GM18498 (cell line): ENCODE results near the gene SLC35F2.
"Not testable (repeated sequence)": the region's sequence is repeated elsewhere in the genome, so short reads cannot be mapped to it uniquely, and the experiment has no call there.

Source experiments
- ATAC-seq: cut with Tn5 transposase; IDR thresholded peaks from one replicate; pipeline ENCODE4 v1.9.1; 2021; ENCODE audit warnings: mild to moderate bottlenecking, moderate library complexity; ENCODE audit not compliant: unreplicated experiment

The SLC35F2 gene, protein sequence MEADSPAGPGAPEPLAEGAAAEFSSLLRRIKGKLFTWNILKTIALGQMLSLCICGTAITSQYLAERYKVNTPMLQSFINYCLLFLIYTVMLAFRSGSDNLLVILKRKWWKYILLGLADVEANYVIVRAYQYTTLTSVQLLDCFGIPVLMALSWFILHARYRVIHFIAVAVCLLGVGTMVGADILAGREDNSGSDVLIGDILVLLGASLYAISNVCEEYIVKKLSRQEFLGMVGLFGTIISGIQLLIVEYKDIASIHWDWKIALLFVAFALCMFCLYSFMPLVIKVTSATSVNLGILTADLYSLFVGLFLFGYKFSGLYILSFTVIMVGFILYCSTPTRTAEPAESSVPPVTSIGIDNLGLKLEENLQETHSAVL

GRCh38 chr11:107858217-107859070 lies at the start of gene SLC35F2:
TSS of gene SLC35F2 (minus strand) at chr11:107858787. CDS start at chr11:107858767, 20 bp downstream.
- peak; percentile 92 for ATAC-seq

GRCh38 chr11:107908211-107908610 lies 49.6 kb upstream of the SLC35F2 start:
- ATAC-seq = no peak

DNA sequence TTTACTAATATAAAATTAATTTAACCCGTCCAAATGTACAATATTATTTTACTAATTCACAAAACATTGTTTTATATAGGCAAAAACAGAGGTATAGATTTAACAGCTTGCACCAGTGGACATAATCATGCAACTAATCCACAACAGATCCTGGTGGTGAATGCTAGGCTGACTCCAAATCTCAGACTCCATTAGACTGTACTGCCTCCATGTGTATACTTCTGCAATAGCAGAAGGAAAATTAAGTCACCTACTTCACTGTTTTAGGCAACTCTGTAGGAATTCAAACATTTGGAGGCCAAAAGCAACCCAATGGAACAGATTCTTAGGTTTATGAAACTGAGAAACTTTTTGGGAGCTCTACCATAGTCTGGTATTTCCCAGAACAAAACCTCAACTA lies 39.7 kb upstream of the SLC35F2 start:
- ATAC-seq = peak; percentile 71

DNA sequence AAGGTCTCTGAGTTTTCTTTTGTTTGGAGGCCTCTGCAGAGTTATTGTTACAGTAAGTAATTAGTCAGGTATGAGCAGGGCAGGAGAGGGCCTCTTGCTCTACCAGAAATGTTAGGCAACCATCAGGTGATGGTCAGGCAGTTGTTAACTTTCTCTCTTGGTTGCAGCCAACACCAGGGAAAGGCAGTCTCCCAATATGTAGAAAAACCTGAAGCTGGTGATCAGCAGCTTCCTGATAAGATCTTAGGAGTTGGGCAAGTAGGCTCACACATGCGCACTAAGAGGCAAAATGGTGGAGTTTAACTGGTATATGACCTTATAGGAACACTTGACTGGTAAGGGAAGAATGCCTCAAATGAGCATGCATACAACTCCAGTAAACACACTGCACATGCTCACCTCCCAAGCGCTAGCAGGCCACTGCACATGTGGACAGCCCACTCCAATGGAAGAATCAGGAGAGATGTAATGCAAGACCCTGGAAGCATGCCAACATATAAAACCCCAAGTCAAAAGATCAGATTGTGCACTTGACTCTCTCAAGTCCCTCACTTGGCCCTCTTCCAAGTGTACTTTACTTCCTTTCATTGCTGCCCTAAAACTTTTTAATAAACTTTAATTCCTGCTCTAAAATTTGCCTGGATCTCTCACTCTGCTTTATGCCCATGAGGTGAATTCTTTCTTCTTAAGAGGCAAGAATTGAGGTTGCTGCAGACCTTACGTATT lies 23.7 kb upstream of the SLC35F2 start:
- ATAC-seq = no peak

DNA sequence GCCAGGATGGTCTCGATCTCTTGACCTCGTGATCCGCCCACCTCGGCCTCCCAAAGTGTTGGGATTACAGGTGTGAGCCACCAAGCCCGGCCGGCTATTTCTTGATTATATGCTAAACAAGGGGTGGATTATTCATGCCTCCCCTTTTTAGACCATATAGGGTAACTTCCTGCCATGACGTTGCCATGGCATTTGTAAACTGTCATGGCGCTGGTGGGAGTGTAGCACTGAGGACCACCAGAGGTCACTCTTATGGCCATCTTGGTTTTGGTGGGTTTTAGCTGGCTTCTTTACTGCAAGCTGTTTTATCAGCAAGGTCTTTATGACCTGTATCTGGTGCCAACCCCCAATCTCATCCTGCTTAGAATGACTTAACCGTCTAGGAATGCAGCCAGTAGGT lies 22.9 kb upstream of the SLC35F2 start:
- ATAC-seq = not testable (repeated sequence)

- no peak for ATAC-seq
These were observed 17.6 kb upstream of the SLC35F2 start for GRCh38 chr11:107876141-107876540.

GRCh38 chr11:107864591-107864990 lies 6.0 kb upstream of the SLC35F2 start:
- no peak for ATAC-seq

- ATAC-seq = no peak
These were observed 2.1 kb upstream of the SLC35F2 start for GRCh38 chr11:107860688-107861087.

GRCh38 chr11:107860240-107860620 lies 1.6 kb upstream of the SLC35F2 start:
- not testable (repeated sequence) for ATAC-seq

GRCh38 chr11:107859459-107860239 lies 1.1 kb upstream of the SLC35F2 start:
- ATAC-seq = peak; percentile 27

GRCh38 chr11:107857550-107858216 lies 904 bp downstream of the SLC35F2 start:
- ATAC-seq = peak; percentile 0

- no peak for ATAC-seq
These were observed 1.5 kb downstream of the SLC35F2 start for GRCh38 chr11:107856981-107857517.

DNA sequence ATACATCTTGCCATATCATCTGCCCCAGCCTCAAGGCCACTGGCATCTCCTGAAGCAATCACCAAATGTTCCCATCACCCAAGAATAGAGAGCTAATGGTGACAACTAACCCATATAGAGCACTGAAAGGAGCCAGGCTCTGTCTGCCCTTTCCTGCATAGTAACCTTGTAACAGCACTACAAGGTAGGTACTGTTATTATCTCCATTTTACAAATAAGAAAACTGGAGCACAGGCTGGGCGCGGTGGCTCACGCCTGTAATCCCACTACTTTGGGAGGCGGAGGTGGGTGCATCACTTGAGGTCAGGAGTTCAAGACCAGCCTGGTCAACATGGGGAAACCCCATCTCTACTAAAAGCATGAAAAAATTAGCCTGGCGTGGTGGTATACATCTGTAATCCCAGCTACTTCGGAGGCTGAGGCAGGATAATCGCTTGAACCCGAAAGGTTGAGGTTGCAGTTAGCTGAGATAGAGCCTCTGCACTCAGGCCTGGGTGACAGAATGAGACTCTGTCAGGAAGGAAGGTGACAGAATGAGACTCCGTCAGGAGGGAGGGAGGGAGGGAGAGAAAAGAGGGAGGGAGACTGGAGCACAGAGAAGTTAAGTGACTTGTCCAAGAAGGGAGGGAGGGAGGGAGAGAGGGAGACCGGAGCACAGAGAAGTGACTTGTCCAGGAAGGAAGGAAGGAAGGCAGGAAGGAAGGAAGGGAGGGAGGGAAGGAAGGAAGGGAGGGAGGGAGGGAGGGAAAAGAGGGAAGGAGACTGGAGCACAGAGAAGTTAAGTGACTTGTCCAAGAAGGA lies 2.2 kb downstream of the SLC35F2 start:
- no peak for ATAC-seq

GRCh38 chr11:107853070-107853469 lies 5.5 kb downstream of the SLC35F2 start:
- ATAC-seq = no peak

DNA sequence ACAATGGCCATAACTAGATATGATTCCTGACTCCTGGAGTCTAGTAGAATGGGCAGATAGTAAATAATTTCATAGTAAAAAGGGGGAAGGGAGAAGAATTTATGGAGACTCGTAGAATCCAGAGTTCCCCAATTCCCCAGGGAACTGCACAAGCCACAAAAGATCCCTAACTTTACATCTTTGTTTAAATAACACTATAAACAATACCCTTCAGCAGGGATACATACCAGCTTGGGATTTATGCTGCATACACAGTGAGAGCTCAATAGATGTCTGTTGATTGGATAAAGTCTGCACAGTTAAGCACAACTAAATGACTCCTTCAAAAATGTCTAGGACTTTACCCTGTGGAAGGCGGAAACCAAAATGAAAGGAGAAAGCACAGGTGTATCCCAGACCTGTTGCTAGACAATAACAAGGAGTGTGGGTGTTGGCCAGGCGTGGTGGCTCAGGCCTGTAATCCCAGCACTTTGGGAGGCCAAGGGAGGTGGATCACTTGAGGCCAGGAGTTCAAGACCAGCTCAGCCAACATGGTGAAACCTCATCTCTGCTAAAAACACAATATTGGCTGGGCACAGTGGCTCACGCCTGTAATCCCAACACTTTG lies 6.8 kb downstream of the SLC35F2 start:
- ATAC-seq = no peak

- peak; percentile 59 for ATAC-seq
These were observed 8.8 kb downstream of the SLC35F2 start for GRCh38 chr11:107849790-107850189.

GRCh38 chr11:107848345-107848744 lies 10.2 kb downstream of the SLC35F2 start:
- no peak for ATAC-seq

DNA sequence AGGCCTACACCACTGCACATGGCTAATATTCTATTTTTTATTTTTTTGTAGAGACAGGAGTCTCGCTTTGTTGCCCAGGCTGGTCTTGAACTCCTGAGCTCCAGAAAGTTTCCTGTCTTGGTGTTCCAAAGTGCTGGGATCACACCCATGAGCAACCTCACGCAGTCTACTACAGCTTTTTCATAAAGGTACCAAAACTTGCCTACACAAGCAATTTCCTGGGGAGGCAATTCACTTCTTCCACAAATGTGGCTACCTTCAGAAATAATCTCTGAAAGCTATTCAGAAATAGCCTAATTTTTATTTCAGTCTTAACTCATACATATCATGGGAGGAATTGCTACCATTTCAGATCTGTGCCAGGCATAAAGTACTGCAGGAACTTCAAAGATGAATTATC lies 11.4 kb downstream of the SLC35F2 start:
- ATAC-seq = no peak
